Lung (tissue), 12 donors: ENCODE measurements around the gene HLCS. TPM values are rescaled to one million over a fixed set of nuclear protein-coding genes. Genes with fewer than 3 reads are reported as not detected.
A peak's percentile ranks its signal among the peaks of the same experiment; 100 is the strongest.

Experiments used
- ATAC-seq: fragments of 200-7000 bp; cut with Tn5 transposase; one replicate; pipeline ENCODE4 v1.9.1; 2020; ENCODE audit warnings: moderate number of reproducible peaks; ENCODE audit not compliant: insufficient read depth, low FRiP score
- DNase-seq, 3 donors: peaks; one replicate each; pipeline ENCODE4 v3.0.0-alpha.2; 2013 to 2017
- H3K27ac ChIP-seq, 2 donors: one replicate each; pipeline ENCODE4 v1.5.1; 2013; ENCODE audit warnings: mild to moderate bottlenecking in 2 of 2, moderate library complexity in 2 of 2, control low read depth in 1 of 2, inconsistent platforms in 1 of 2, low read depth in 1 of 2, low read length in 1 of 2
- H3K27me3 ChIP-seq, 3 donors: one replicate each; pipeline ENCODE4 v1.5.1; 2013; ENCODE audit warnings: low read length in 2 of 3; ENCODE audit not compliant: control insufficient read depth in 3 of 3, insufficient read depth in 3 of 3
- H3K36me3 ChIP-seq, 4 donors: one replicate each; pipeline ENCODE4 v1.5.1; 2013; ENCODE audit warnings: low read length in 4 of 4, mild to moderate bottlenecking in 1 of 4, moderate library complexity in 1 of 4; ENCODE audit not compliant: control insufficient read depth in 4 of 4, insufficient read depth in 4 of 4
- H3K4me1 ChIP-seq, 5 donors: one replicate each; pipeline ENCODE4 v1.5.1; 2013; ENCODE audit warnings: low read length in 5 of 5, mild to moderate bottlenecking in 2 of 5, moderate library complexity in 1 of 5; ENCODE audit not compliant: control insufficient read depth in 5 of 5, insufficient read depth in 5 of 5
- H3K4me3 ChIP-seq: one replicate; pipeline ENCODE4 v1.5.1; 2013; ENCODE audit warnings: mild to moderate bottlenecking, control low read depth, moderate library complexity
- H3K9ac ChIP-seq, 2 donors: one replicate each; pipeline ENCODE4 v1.5.1; 2013; ENCODE audit warnings: low read length in 2 of 2, control low read depth in 1 of 2; ENCODE audit not compliant: insufficient read depth in 1 of 2
- H3K9me3 ChIP-seq, 4 donors: one replicate each; pipeline ENCODE4 v1.5.1; 2013; ENCODE audit warnings: low read length in 3 of 4, mild to moderate bottlenecking in 1 of 4, moderate library complexity in 1 of 4; ENCODE audit not compliant: control insufficient read depth in 4 of 4, insufficient read depth in 3 of 4
- CTCF ChIP-seq: IDR thresholded peaks from 2 replicates; pipeline ENCODE4 v1.5.1; 2012; ENCODE audit warnings: mild to moderate bottlenecking; ENCODE audit errors: control extremely low read depth, extremely low read depth
- WGBS, 2 donors: extraction: QIAGEN DNeasy Blood & Tissue Kit; methylation state at CpG; one replicate each; pipeline ENCODE4 v1.1.7; 2013; 5-methylcytosine and 5-hydroxymethylcytosine counted together
- polyA plus RNA-seq, 2 donors: library from polyadenylated mRNA; stranded (reverse); fragments of 200-250 nt; gene quantifications; one replicate each; pipeline ENCODE4 v1.2.1, GENCODE V29; 2013
- total RNA-seq, 2 donors: library from RNA; depleted of rRNA in 1 of 2; stranded (reverse); fragments of >200 nt in 1 of 2; gene quantifications; one replicate each; pipeline ENCODE4 v1.2.1, GENCODE V29; 2014 to 2021
- donor health status: control.
- donor health status: control.
- donor health status: Bipolar disorder and iron deficiency.
- donor health status: healthy.
- donor health status: DM: yes; HTN: yes; CAD: no.

The HLCS gene
- total and polyA plus RNA-seq, 4 donors = 5.0 to 28.8 (median 17.5) TPM

GRCh38 chr21:36927719-36928117 lies 38.8 kb downstream of the HLCS start:
- WGBS, 2 donors = 26 to 28% methylated on average over 4 of the region's 4 CpGs
- H3K4me1 ChIP-seq = peaks cover 0 to 30% (median 5%) of the 10 kb centered on the region in 5 donors
- no peak overlapping the region for H3K4me3 ChIP-seq
- DNase-seq (peak; percentile 89 to 94 (median 92)), ATAC-seq (peak; percentile 63)
- H3K9me3 ChIP-seq = no peaks in the 10 kb centered on the region
- H3K27ac ChIP-seq = no peak overlapping the region
- TF ChIP-seq CTCF = peak; percentile 64
- peaks cover 0 to 6% (median 0%) of the 10 kb centered on the region in 4 donors for H3K36me3 ChIP-seq
- no peak overlapping the region for H3K9ac ChIP-seq
- no peaks in the 10 kb centered on the region for H3K27me3 ChIP-seq

- Histone ChIP-seq H3K9ac (no peak overlapping the region), H3K36me3 (peaks cover 0 to 6% (median 0%) of the 10 kb centered on the region in 4 donors), H3K4me3 (no peak overlapping the region), H3K9me3 (no peaks in the 10 kb centered on the region), H3K4me1 (peaks cover 0 to 24% (median 5%) of the 10 kb centered on the region in 5 donors), H3K27ac (no peak overlapping the region), H3K27me3 (no peaks in the 10 kb centered on the region)
- ATAC-seq (no peak), DNase-seq (peak in 1 of 3 donors; percentile 31)
- 78 to 87% methylated on average over 17 of the region's 17 CpGs for WGBS, 2 donors
- TF ChIP-seq CTCF = no peak
These were observed 39.3 kb downstream of the HLCS start for GRCh38 chr21:36926989-36927718.

DNA sequence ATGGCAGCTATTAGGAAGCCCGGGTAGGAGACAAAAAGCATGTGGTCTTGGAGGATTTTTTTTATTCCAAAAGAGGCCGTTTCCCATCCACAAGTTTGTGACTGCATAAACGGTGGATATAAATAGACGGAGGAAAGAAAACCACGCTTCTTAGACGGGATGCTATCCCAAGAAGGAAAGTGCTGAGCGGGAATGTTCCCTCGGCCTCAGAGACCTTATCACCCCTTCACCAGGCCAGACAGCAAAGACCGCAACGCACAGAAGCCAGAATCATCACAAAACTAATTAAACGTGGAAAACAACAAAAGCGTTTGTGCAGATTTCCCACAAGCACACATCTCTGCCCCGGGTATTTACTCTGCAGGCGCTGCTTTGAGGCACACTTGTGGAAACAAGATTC lies 43.2 kb downstream of the HLCS start:
- TF ChIP-seq CTCF = no peak
- Histone ChIP-seq H3K9ac (no peak overlapping the region), H3K4me1 (peaks cover 0 to 35% (median 2%) of the 10 kb centered on the region in 5 donors), H3K36me3 (no peaks in the 10 kb centered on the region), H3K27ac (no peak overlapping the region), H3K9me3 (no peaks in the 10 kb centered on the region), H3K4me3 (peak overlapping the region; percentile 20), H3K27me3 (no peaks in the 10 kb centered on the region)
- 84 to 86% methylated on average over 14 of the region's 14 CpGs for WGBS, 2 donors
- ATAC-seq (no peak), DNase-seq (peak in 1 of 3 donors; percentile 29)
